Cerebellar nuclear complex (tissue), 1 donor: ENCODE measurements around the gene CTDSP2.
"Not testable (repeated sequence)": the region's sequence is repeated elsewhere in the genome, so short reads cannot be mapped to it uniquely, and the experiment has no call there.

Experiments
- DNase-seq, 2 experiments: peaks; one replicate each; lab custom pipeline; 2025; lab: John Stamatoyannopoulos, UW

Gene CTDSP2

DNA sequence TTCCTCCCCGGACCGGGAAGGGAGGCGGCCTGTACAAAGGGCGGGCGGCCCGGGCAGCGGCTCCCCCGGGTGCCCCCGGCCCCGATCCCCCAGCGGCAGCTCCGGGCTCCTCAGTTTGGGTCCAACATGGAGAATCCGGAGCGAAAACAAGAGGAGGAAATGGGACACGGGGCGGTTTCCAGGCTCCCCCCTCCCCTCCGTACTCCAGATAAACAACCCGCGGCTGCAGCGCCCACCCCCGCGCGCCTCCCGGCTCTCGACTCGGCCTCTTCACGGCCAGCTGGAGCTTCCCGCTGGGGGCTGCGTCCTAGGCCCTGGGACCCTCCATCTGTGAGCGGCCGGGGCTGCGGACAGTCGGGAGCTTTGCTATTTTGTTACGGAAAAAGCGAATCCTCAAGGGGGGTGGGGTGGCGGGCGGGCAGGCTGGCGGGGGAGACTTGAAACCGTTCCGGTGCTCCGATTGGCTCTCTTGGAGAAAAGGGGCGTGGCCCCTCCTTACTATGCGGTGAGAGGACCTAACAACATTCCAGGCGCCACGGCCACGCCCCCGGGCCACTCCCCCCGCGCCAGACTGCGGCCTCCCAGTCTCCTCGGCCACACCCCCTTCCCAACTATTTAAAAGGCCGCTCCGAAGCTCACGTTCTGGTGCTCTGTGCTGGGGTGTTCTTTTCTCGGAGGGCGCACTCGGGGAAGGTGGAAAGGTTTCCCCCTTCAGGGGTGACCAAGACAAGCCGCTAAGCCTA is at the start of gene CTDSP2:
TSS of gene CTDSP2 (minus strand) at position 153 of the 743 bp plus-strand sequence. CDS start 294 bp downstream, outside the sequence.
- peak; percentile 86 to 94 for DNase-seq

GRCh38 chr12:57896115-57896433 is 49.5 kb upstream of the CTDSP2 start:
- no peak for DNase-seq

- no peak for DNase-seq
These were observed 49.0 kb upstream of the CTDSP2 start for GRCh38 chr12:57895389-57896114.

DNA sequence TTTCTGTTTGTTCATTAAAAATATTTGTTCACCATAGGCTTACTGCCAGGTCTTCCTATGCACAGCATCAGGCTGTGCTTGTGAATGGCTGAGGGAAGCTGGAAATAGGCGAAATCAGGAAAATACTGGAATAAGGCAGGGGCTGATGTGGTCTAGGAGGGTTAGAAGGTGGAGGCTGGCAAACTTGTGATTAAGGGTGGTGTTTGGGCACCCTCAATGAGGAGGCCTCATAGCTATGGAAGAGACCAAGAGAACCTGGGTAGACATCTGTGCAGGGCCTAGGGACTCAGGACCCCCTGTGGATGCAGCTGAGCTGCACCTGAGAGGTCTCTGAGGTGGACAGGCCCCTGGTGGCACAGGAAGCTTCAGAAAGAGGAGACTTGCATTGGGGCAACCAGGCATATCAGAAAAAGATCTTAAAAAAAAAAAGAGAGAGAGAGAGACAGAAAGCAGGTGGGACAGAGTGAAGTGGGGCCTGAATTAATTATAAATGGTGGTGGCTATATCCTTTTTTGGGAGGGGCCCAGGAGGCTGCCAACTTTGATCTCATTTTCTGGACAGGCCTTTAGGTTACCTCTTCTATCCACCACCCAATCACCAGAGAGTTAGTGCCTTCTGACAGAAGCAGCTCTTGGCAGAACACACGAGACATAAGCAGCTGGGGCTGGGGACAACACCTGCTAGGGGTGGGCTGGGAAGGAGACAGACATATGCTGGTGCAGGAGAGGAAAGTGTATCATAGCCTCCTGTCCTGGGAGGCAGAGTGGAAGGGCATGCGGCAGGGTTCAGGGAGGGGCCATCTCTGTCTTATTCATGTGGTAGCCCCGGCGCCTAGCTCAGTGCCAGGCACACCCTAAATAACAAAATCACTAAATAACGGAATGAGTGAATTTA is 48.1 kb upstream of the CTDSP2 start:
- no peak for DNase-seq

GRCh38 chr12:57893431-57894353 is 47.2 kb upstream of the CTDSP2 start:
- peak; percentile 38 to 82 for DNase-seq

DNA sequence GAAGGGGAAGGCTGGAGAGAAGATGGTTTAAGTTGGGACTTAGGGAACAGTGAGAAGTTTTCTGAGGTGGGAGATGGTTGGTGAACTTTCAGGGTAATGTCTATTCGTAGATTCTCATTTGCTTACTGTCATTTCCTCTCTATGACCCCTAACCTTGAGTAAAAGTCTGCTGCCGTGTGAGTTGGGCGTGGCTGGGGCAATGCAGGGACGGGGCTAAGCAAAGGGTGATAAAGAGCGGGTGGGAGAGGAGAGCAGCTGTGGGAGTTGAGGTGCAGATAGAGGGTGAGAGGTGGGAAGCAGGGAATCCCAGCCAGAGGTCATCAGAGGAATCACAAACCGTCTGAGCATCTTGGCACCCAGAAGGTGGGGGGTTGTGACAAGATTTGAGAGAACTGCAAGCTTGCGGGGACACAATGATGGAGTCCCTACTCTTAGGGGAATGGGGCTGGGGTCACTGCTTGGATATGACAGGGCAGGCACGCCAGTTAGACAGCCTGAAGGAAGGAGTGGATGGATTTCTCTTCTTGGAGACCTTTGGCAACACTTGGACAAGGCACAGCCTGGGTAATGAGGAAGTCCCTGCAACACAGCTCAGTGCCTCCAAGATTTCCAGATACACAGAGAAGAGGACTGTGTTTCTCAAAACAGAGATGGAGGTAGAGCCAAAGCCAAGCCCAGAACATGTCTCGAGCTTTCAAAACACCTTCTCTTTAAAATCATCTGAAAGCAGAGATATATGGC is 45.9 kb upstream of the CTDSP2 start:
- no peak for DNase-seq

DNA sequence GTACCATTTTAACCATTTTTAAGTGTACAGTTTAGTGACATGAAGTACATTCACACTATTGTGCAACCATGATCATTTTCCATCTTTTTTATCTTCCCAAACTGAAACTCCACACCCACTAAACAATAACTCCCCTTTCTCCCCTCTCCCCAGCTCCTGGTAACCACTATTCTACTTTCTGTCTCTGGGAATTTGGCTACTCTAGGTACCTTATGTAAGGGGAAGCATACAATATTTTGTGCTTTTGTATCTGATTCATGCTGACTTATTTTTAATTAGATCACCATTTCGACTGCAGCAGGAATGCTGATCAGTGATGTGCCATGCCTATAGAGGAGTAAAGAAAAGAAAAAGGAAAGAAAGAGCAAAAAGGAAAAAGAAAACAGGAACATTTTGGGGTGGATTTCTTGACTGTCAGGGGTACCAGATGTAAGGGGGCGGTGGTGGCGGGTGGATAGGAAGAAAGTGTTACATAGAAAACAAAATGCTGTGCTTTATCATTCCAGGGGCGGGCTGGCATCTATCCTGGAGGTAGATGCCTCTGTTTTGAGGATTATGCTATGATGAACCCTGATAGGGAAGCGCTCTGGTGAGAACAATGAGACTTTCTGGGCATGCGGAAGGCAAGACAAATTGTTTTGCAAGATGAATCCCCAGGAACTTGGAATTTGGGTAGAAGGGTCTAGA is 45.2 kb upstream of the CTDSP2 start:
- DNase-seq, result no peak

GRCh38 chr12:57890191-57891115 is 43.9 kb upstream of the CTDSP2 start:
- no peak for DNase-seq

DNA sequence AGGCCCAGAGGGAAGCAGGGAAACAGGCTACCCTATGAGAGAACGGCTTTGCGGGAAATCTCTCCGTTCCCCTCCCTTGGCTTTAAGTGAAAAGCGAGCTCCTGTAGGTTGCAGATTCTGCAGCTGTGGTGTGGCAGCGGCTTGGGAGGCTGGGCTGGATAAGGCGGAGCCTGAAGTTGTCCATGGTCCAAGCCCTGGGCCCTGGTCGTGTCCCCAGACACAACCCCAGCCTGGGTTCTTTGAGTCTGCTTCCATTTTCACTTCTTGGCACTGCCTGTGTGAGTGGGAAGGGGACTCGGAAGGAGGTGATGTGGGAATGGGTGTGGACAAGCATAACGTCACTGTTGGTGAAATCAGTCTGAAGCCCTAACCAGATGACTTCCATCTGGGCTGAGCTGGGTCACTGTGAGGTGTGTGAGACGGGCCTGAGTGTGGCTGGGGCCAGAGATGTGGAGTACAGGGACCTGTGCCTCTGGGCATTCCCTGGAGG is 43.0 kb upstream of the CTDSP2 start:
- no peak for DNase-seq

GRCh38 chr12:57888409-57889157 is 42.1 kb upstream of the CTDSP2 start:
- no peak for DNase-seq

DNA sequence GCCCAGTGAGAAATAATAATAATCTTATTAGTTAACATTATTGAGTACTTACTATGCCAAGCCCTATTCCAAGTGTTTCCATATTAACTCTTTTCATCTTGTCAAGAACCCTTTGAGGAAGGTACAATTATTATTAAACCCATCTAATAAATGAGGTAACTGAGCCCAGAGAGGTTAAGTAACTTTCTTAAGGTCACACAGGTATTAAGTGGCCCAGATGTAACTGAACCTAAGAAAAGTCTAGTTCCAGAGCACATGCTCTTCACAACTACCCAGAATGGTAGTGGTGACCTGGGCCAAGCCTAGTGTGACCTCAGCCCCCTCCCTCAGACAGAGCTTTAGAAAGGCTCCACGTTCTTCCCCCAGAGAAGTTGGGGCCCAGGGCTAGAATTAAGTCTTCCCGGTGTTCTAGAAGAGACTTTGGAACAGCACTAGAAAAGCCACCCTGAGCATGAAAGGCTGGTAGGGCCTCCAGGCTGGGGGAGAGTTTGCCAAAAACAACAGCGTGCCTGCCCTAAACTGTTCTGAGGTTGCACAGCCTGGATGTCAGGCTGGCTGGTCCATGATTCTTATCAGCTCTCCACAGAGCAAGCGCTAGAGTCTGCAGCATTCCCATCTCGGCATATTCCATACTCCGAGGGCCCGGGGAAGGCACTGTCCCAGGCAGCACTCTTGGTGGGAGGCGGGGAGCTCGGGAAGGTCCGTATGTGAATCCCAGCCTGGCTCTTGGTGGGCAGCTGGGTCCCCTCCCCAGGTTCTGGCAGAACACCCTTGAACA is 41.3 kb upstream of the CTDSP2 start:
- DNase-seq, result no peak

GRCh38 chr12:57886964-57887363 is 40.4 kb upstream of the CTDSP2 start:
- DNase-seq, result not testable (repeated sequence)

- DNase-seq, result no peak
These were observed 40.0 kb upstream of the CTDSP2 start for GRCh38 chr12:57886542-57886941.

GRCh38 chr12:57885207-57885606 is 38.7 kb upstream of the CTDSP2 start:
- DNase-seq, result no peak

DNA sequence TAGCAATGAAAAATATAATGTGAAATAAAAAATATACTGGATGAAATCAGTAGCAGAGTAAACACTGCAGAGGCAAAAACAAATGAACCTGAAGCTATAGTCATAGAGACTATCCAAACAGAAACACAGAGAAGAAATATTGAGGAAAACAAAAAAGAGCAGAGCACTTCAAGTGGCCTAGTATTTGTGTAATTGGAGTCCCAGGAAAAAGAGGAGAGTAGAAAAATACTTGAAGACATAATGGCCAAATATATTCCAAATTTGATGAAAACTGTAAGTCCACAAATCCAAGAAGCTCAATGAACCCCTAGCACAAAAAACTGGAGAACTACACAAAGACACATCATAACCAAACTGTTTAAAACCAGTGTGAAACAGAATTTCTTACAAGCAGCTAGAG is 37.2 kb upstream of the CTDSP2 start:
- no peak for DNase-seq

GRCh38 chr12:57883057-57883456 is 36.5 kb upstream of the CTDSP2 start:
- DNase-seq, result no peak

DNA sequence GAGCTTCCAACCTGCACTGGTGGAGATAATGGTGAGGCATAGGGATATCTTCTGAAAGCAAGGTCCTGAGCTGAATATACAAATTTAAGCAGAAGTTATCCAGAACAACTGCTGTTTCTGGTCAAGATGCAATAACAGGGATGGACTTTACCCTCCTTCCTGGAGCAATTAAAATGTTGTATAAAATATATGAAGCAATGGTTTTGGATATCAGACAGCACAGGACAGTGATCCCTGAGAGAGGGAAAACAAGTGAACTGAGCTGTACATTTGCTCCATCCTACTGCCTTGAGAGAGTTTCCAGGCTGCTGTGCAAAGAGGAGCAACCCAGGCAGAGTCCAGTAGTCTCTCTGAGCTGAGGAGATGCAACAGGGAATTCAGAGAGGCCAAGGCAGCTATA is 36.0 kb upstream of the CTDSP2 start:
- DNase-seq, result no peak
